CD4-positive, alpha-beta T cell treated with Interleukin-15 for 1 hour (primary cell): ENCODE measurements around the gene GLP1R.
A peak's percentile ranks its signal among the peaks of the same experiment; 100 is the strongest.

Source experiments
- DNase-seq: peaks from one replicate; pipeline ENCODE4 v3.0.0-alpha.2; 2020

The GLP1R gene

GRCh38 chr6:39047434-39048327, 900 bp upstream of the GLP1R start:
- DNase-seq: no peak

GRCh38 chr6:39049575-39050283, 1.1 kb downstream of the GLP1R start:
- DNase-seq: no peak

DNA sequence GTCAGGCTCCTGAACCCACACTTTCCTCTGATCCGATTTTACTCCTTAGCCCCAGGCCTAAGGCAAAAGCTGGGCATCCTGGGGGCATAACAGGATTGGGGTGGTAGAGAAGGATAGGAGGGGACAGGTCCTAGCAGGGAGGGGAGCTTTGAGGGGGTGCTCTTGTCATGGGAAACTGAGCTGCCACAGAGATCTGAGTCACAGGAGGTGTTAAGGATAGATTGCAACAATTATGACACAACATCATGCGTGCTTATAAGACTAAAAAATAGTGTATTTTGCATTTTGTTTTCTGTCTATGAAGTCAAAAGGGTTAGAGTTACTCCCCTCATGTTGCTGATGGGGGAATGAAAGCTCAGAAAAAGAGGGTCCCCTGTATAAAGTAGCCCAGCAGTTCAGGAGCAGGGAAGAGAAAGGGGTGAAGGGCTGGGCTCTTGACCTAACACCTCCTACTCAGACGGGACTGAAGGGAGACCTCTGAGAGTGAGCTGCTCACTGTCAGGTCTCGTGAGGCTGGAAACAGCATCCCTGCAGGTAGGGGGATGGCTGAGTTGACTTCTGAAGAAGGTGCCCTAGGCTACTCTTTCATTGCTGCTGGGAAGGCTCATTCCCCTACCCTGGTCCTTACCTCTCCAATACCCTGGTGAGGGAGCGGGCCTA, 2.0 kb downstream of the GLP1R start:
- DNase-seq: no peak

GRCh38 chr6:39051399-39052122, 3.0 kb downstream of the GLP1R start:
- DNase-seq: no peak

DNA sequence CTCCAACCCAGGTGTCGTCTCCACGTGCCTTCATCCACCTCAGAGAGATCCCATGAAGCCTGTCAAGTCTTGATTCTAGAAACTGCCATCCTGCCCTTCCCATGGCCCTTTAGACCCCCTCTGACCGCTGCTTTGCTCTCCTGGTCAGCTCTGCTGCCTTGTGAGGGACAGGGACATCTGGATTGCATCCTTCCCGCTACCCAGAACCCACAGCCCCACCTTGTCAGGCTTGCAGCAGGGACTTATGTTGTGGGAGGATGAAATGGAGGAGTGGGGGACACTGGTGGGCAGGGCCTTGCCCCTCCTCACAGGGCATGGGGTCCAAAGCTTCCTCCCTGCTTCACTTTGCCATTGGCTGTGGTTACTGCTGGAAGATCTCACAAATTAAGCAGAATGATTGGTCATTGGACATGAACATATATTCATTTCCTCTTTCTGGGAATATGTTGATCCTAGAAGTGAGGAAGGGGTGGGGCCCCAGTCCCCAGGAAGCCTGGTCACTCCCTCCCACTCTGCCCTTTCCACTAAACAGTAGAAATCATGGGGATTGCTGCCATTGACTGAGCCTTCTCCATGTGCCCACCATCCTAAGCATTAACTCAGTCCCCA, 4.5 kb downstream of the GLP1R start:
- no peak for DNase-seq

DNA sequence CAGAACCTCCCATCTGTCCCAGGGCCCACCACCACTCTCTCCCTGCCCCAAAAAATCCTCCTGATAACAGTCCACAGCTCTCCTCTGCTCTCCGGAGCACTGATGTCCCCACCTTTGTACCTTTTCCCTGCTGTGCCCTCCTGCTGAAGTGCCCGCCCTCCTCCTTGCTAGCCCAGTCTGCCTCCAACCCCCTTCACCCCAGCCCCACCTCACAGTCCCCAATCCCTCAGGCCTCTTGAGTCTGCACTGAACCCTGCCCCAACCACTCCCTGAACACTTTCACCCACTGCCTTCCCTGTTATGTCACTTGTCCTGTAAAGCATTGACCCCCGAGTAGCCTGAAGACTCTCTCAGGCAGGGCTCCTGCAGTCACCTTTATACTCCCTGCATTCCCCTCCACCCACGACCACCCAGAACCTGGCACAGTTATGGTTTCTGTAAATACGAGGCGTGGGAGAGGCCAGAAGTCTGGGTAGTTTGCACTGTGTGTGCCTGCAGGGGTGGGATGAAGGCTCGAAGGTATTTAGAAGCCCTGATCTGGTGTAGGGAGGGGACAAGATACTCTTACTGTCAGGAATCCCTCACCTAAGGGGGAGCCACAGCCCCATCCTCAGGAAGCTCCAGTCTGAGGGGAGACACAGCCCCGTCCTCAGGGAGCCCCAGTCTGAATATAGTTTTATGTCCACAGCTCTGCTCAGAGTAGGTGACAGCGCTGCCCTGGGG, 5.4 kb downstream of the GLP1R start:
- DNase-seq: no peak

DNA sequence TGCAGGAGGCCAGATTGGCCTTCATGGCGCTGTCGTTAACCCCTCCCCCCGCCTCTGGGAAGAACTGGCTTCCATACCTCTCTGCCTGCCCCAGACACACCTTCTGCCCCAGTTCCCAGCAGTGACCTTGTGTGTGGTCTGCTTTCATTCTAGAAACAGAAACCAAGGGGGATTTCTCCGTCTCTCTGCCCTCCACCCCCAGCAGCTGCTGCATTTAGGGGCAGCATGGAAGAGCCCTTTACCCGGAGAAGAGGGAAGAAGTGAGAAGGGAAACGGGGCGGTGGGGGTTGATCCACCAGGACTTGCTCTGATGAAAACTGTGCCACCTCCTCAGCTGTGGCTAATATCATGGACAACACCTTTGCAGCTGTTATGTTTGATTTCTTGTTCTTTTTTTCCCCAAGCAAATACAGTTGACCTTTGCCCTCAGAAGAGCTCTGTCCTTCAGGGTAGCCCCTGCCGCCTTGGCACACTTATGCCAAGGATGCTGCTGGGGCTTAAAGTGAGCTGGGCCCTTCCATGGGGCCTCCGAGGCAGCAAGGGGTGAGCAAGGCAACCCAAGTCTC, 6.1 kb downstream of the GLP1R start:
- no peak for DNase-seq

DNA sequence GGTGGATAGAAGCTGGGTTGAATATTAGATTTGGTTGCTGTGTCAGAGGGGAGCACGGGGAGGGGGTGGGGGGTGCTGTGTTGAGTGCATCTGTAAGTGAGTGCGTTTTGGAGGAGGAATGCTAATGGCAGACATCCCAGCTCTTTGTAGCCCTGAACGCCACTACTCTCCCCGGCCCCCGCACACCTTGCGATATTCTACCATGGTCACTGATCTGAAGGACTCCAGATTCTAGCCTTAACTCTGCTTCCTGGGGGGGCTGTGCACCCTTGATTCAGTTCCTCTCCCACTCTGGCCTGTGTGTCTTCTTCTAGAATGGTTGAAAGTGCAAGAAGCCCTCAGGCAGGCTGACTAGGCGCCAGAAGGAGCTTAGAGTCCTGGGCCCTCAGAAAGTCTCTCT, 7.1 kb downstream of the GLP1R start:
- DNase-seq: no peak

DNA sequence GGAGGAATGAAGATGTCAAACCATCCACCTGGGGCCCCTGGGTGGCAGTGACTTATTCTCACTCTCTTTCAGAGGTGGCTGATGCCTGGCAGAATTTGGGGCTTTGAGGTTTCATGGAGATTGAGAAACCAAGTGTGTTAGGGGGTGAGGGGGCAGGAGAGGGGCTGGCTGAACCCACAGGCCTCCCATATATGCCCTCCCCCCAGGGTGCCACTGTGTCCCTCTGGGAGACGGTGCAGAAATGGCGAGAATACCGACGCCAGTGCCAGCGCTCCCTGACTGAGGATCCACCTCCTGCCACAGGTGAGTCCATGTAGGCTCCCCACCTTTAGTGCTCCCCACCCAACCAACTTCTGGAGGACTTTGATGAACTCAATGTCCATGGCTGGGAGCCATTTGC, 7.6 kb downstream of the GLP1R start:
- DNase-seq: no peak

DNA sequence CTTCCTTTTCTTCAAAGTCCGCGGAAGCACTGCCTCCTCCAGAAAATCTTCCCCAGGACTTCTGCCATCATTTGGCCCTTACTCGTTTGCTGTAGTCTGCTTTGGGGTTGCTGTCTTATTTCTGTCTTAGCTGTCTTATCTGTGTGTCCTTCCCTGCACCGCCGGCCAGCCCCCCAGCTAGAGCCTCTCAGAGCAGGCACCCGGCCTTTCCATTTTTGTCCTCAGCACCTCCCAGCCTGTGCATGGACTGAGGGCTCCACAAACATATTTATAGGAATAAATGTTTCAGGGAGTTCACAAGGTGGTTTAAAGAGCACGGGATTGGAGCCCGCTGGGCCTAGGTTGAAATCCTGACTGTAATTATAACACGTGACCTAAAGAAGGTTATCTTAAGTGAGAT, 8.1 kb downstream of the GLP1R start:
- no peak for DNase-seq

- no peak for DNase-seq
Observed at GRCh38 chr6:39057251-39058155, 8.9 kb downstream of the GLP1R start.

- no peak for DNase-seq
Observed at GRCh38 chr6:39058471-39059147, 10.0 kb downstream of the GLP1R start.

DNA sequence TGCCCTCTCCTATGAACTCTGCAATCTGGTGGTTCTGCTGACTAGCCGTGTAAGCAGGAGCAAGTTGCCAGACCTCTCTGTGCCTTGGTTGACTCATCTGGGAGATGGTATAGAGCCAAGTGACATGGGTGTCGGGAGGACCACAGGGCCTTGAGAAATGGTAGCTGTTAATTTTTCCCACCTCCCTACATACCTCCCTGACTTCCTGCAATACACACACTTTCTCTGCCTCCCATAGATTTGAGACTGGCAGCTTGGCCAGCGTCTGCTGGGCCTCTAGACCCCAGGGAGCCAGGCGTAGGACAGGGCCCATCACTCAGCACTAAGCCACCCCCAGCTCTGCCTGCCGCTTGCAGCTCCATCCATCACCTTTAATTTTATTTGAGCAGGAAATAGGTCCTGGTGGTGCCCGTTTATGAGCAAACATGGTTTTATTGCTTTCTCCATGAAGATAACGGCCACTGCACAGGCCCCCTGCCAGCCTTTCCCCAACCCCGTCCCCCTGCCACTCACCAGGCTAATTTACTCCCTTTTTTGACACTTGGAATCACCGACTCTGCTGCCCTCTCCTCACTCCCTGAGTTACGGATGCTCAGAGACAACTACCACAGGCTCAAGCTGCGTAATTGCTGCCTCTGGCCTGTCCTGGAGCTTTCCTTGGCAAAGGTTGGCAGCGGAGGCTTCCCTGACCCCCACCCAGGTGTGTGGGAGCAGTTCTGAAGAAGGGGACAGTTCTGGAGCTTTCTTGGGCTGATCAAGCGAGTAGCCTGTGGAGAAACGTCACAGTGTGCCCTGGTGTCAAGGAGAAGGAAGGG, 11.1 kb downstream of the GLP1R start:
- no peak for DNase-seq

GRCh38 chr6:39060467-39061160, 12.0 kb downstream of the GLP1R start:
- DNase-seq: no peak

- peak; percentile 8 for DNase-seq
Observed at GRCh38 chr6:39061182-39061581, 12.6 kb downstream of the GLP1R start.

DNA sequence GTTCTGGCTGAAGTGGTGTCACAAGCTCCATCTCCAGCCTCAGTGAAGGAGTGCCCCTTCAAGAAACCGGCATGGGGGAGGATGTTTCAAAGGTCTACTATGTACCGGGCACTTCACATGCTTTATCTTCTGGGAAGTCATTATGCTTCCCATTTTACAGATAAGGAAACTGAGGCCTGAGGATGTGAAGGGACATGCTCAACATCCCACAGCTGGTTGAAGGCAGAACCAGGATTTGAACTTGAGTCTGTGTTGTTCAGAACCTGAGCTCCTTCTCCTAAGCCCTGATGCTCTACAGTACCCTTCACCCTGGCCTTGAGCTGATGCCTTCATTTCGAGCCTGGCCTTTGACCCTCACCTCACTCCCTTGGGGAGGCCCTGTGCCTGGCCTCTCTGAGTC, 13.0 kb downstream of the GLP1R start:
- no peak for DNase-seq

DNA sequence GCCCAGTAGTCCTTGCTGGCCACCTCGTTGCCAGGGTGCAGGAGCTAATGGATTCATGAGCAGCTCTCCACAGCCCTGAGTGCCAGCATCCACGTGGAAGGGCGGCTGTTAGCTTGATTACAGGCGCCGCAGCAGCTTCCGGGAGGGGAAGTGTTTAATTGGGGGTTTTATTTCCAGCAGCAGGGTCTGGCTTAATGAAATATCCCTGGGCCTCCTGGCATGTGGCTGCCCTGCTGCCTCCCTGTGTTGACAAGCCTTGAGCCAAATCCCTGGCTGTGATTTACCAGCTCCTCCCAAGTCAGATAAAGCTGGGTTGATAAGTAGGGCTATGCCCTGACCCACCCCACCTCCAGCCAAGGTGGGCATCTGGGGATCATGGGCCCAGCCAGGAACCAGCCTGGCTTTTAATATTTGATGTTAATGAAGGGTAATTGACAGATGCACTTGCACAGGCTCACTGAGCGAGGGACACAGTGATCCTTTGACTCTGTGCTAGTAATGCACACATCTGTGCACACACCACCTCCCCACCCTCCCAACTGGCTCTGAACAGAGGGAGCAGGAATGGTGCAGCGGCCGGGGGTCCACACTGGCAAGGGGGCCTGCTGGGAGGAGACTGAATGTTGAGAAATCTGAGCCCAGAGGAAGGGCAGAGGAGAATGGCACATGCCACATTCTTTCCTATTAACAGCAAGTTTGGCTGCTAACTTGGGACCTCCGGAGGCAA, 13.6 kb downstream of the GLP1R start:
- DNase-seq: peak; percentile 6

DNA sequence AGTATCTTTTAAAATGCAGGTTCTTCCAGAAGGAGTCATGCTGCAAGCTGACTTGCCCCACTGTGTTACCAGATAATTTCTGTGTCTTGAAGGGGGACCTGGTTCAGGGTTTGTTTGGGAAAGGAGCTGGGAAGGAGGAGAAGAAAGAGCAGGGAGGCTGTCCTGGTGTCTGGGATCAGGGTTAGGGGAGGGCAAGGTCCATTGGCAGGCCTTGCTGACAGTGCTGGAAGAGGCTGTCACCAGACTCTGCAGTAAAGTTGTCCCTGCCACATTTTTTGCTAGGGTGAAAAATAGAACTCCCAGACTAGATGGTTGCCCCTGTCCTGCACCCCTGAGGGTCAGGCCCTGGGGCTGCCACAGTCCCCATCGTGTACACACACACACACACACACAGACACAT, 14.9 kb downstream of the GLP1R start:
- DNase-seq: peak; percentile 3
